ENCODE results near the gene UROC1.

- TF ChIP-seq EP300 (IDR thresholded peaks at IDR 0.05) (no peak), CTCF (IDR thresholded peaks at IDR 0.05) (no peak), POLR2A (IDR thresholded peaks at IDR 0.05) (no peak)
These were observed at the start of gene UROC1 for GRCh38 chr3:126517291-126517951.

Data from upper lobe of left lung (tissue), 4 donors.